ENCODE measurements around the gene P3H1. TPM values are rescaled to one million over a fixed set of nuclear protein-coding genes. Genes with fewer than 3 reads are reported as not detected.
"Not testable (repeated sequence)": the region's sequence is repeated elsewhere in the genome, so short reads cannot be mapped to it uniquely, and the experiment has no call there.

Gene P3H1
- total RNA-seq (2014; rRNA removed; shearing (Covaris generic)): 27.2 and 32.5 TPM in 2 replicates

DNA sequence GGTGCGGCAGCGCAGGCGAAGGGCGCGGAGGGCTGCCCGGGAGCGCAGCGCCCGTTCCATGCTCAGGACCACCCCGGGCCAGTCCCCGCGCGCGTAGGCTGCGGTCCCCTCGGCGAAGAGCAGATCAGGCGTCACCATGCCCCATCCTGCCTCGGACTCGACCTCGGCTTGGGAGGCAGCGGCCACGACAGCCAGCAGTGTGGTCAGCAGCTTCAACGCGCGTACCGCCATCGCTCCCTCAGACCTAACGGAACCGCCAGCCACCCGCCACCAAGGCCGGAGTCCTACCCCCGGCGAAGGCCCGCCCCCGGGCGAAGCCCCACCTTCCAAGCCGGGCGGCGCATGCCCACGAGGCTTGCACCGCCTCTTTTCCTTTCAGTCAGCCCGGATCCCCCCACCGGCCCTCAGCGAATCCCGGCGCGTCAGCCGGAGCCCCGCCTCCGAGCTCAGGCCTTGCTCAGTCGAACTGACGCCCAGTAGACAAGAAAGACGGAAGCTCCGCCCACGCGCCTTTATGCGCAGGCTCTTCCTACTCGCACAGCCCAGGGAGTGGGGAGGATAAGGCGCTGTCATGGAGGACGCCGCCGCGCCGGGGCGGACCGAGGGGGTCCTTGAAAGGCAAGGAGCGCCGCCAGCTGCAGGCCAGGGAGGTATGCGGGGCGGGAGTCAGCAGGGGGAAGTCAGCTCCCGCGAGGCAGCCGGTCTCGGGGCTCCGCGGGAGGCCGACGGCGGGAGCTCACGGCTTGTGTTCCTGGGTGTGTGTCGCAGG, at the start of gene P3H1, which contains the start of gene C1orf50:
TSS of gene P3H1 (minus strand) at position 288 of the 769 bp plus-strand sequence. CDS start at position 231, 57 bp downstream.
TSS of gene C1orf50 (plus strand) at position 509 of the 769 bp plus-strand sequence. CDS start at position 572, 63 bp downstream.
- in situ Hi-C loops (cut with HindIII; ENCODE audit: low sequenced_read_pairs): no loop called here
- DNase-seq (ENCODE audit: low spot score): peak; percentile 100

DNA sequence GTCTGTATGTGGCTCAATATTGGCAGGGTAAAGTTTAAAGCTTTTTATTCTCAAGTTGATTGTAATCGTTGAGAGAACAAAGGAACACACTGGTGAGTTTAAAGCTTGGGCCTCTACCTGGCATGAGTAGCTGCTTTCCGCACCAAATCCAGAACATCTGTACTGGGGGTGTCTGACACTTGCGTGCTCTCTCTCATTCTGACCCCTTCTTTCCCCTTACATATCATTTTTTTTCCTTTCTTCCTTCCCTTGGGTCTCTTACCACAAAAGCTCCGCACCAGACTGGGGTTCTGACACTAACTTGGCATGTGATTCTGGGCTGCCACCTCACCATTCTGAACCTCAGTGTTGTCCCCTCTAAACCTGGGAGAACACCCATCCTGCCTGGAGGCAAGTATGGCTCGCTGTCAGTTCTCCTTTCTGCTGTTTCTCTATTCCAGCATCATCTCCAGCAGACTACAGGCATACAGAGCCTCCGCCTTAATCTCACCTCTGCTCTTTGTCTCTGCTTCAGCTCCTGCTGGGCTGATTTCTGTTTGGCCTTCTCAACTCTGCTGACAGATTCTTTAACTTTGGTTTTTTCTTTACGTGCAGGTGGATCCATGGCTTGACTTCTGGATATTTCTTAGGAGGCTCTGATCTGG, 49.2 kb upstream of the P3H1 start:
- DNase-seq (ENCODE audit: low spot score): no peak
- in situ Hi-C loops (cut with HindIII; ENCODE audit: low sequenced_read_pairs): no loop called here

DNA sequence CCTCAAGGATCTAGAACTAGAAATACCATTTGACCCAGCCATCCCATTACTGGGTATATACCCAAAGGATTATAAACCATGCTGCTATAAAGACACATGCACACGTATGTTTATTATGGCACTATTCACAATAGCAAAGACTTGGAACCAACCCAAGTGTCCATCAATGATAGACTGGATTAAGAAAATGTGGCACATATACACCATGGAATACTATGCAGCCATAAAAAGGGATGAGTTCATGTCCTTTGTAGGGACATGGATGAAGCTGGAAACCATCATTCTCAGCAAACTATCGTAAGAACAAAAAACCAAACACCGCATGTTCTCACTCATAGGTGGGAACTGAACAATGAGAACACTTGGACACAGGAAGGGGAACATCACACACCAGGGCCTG, 48.0 kb upstream of the P3H1 start:
- in situ Hi-C loops (cut with HindIII; ENCODE audit: low sequenced_read_pairs); DNase-seq (ENCODE audit: low spot score): not testable (repeated sequence)

- no peak for DNase-seq (ENCODE audit: low spot score)
- in situ Hi-C loops (cut with HindIII; ENCODE audit: low sequenced_read_pairs): no loop called here
Measured at GRCh38 chr1:42807056-42807668, 40.3 kb upstream of the P3H1 start.

GRCh38 chr1:42806593-42806992, 39.8 kb upstream of the P3H1 start:
- in situ Hi-C loops (cut with HindIII; ENCODE audit: low sequenced_read_pairs): no loop called here
- no peak for DNase-seq (ENCODE audit: low spot score)

- DNase-seq (ENCODE audit: low spot score): peak; percentile 68
- in situ Hi-C loops (cut with HindIII; ENCODE audit: low sequenced_read_pairs): no loop called here
Measured at GRCh38 chr1:42806171-42806570, 39.3 kb upstream of the P3H1 start.

DNA sequence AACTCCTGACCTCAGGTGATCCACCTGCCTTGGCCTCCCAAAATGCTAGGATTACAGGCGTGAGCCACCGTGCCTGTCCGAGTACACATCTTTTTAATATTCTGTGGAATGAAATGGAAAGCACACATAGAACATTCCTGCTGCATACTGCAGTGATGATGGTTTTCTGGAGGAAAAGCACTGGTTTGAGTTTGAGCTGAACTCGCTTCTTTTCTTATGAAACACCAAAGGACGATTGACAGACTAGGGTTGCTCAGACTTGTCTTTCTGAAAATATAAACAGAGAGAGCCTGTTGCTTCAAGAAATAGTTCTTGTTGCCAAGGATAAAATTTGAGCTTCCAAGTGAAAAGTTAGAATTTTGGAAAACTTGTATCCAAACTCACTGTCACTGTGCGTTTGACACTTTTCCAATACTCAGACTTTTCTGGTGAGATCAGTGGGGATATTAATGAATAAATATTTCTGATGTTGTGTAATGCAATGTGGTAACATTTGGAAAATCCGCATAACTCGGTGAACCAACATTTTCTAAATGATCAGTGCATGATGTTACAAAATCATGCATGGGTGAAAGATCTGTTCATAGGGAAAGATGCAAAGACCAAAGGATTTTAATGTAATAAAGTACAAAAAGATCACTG, 35.1 kb upstream of the P3H1 start:
- in situ Hi-C loops (cut with HindIII; ENCODE audit: low sequenced_read_pairs): no loop called here

GRCh38 chr1:42797979-42798378, 31.2 kb upstream of the P3H1 start:
- no peak for DNase-seq (ENCODE audit: low spot score)

More for the DNA sequence above, 35.1 kb upstream of the P3H1 start:
- DNase-seq (ENCODE audit: low spot score): no peak

DNA sequence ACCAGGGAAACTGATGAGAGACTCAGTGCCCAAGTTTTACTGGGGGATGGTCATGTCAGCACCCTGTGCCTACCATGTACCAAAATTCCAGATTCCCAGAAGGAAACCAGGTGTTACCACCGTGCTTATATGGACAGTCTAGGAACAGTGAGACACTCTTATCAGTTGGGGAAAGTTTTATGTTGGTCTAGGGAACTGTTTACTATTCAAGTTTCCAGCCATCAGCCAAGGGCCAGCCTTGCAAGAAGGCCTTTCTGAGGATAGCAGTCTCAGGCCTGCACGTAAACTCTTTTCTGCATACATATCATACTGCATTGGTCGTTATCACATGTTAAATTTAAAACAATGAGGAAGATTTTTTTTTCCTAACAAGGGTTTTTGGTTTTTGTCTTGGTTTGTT, 30.6 kb upstream of the P3H1 start:
- no peak for DNase-seq (ENCODE audit: low spot score)
- in situ Hi-C loops (cut with HindIII; ENCODE audit: low sequenced_read_pairs): no loop called here

More at GRCh38 chr1:42797979-42798378, 31.2 kb upstream of the P3H1 start:
- in situ Hi-C loops (cut with HindIII; ENCODE audit: low sequenced_read_pairs): no loop called here

- in situ Hi-C loops (cut with HindIII; ENCODE audit: low sequenced_read_pairs): no loop called here
- DNase-seq (ENCODE audit: low spot score): no peak
Measured at GRCh38 chr1:42793824-42794223, 27.0 kb upstream of the P3H1 start.

DNA sequence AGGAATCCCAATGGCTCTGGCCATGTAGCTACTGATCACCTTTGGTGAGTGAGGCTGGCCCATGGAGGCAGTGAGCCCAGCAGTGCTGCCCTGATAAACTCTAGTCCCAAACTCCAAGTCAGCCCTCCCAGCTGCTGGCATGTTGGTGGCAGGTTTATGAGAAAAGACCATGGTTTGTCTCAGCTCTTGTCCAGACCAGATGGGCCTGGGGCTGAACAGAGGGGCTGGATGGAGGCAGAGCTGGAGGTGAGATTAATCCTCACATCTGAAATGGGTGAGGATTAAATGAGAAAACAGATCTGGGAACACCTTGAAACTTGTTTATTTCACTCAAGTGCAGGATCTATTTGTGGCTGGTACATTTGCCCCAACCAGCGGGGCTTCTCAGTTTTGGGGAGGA, 21.2 kb upstream of the P3H1 start:
- in situ Hi-C loops (cut with HindIII; ENCODE audit: low sequenced_read_pairs): no loop called here
- no peak for DNase-seq (ENCODE audit: low spot score)

- in situ Hi-C loops (cut with HindIII; ENCODE audit: low sequenced_read_pairs): no loop called here
- DNase-seq (ENCODE audit: low spot score): no peak
Measured at GRCh38 chr1:42786097-42786496, 19.3 kb upstream of the P3H1 start.

DNA sequence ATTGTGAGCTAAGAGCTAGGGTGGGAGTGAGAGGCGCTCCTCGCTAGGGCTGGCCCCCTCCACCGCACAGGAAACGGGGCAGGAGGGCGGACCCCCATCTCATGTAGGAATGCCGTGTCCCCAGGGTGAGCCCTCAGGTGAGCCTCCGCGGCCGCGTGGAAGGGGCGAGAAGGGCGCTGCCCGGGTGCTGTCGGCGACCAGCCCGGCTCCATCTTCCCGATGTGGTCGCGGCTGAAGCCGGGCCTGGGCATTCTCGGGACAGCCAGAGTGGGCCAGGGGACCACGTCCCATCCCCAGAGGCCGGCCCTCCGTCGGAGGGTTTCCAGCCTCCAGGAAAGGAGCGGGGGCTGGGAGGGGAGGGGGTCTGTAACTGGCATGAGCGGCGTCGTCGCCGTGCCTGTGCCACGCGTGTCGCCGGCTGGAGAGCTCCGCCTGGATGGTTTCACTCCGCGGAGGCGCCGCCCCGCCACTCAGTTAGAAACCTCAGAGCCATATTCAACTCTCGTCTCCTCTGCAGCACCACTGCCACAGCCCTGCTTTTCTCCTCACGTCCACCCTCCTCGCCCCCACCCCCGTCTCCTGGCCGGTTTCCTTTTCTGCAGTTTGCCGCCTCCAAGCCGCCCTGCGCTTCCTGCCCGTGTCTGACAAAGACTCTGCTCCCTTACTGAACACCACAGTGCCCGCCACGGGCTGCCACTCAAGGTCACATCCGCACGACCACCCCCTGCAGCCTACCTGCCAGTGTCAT, 18.3 kb upstream of the P3H1 start, which contains the start of gene TMEM269:
TSS of gene TMEM269 (plus strand) at position 46 of the 748 bp plus-strand sequence. CDS start 4,903 bp downstream, outside the sequence.
- in situ Hi-C loops (cut with HindIII; ENCODE audit: low sequenced_read_pairs): no loop called here
- no peak for DNase-seq (ENCODE audit: low spot score)

- in situ Hi-C loops (cut with HindIII; ENCODE audit: low sequenced_read_pairs): no loop called here
- no peak for DNase-seq (ENCODE audit: low spot score)
Measured at GRCh38 chr1:42784547-42784945, 17.7 kb upstream of the P3H1 start.

GRCh38 chr1:42783092-42783491, 16.3 kb upstream of the P3H1 start:
- in situ Hi-C loops (cut with HindIII; ENCODE audit: low sequenced_read_pairs): no loop called here
- DNase-seq (ENCODE audit: low spot score): no peak

- in situ Hi-C loops (cut with HindIII; ENCODE audit: low sequenced_read_pairs): no loop called here
- DNase-seq (ENCODE audit: low spot score): no peak
Measured at GRCh38 chr1:42780176-42780575, 13.3 kb upstream of the P3H1 start.

DNA sequence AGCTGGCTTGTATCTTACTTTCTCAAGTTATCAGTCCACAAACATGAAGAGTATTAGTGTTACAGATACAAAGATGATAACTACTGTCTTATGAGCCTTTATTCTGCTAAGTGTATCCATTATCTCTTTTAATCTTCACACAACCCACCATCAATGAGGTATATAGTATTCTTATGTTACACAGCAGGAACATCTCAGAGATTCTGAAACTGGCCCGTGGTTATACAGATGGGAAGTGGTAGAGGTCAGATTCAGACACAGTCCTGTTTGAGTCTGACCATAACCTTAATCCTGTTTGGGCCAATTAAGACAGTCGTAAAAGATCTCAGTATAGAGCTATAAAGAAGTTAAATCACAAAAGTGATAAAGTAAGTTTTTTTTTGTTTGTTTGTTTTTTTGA, 12.9 kb upstream of the P3H1 start:
- in situ Hi-C loops (cut with HindIII; ENCODE audit: low sequenced_read_pairs): no loop called here
- no peak for DNase-seq (ENCODE audit: low spot score)

GRCh38 chr1:42777852-42778251, 11.0 kb upstream of the P3H1 start:
- DNase-seq (ENCODE audit: low spot score): peak; percentile 43
- in situ Hi-C loops (cut with HindIII; ENCODE audit: low sequenced_read_pairs): no loop called here

DNA sequence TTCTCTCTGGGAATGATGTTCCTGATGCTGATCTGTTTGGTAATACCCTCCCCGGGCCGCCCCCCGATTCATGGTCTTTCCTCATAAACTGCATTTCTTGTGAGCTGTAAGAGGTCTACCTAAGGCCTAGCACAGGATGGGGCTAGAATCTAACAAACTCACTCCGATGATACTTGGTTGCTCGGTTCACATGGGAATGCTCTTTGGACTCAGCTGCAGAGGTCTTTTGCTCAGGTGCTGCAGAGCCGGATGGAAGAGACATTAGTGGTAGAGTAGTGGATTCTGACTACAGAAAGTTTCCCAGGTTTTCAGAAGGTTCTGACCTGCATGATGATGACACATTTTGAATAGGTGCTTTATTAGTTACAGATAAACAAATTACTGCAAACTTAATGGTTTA, 9.7 kb upstream of the P3H1 start:
- in situ Hi-C loops (cut with HindIII; ENCODE audit: low sequenced_read_pairs): no loop called here
- no peak for DNase-seq (ENCODE audit: low spot score)
